ENCODE measurements around the gene LAIR2. TPM values are rescaled to one million over a fixed set of nuclear protein-coding genes. Genes with fewer than 3 reads are reported as not detected.

LAIR2 gene
- total and polyA plus RNA-seq, 12 donors = 0.91 to 1.4 TPM; not detected in 10

GRCh38 chr19:54536956-54537355, 34.3 kb downstream of the LAIR2 start:
- Histone ChIP-seq H3K4me3 (no peak overlapping the region), H3K27me3 (peaks cover 13% of the 10 kb centered on the region), H3K36me3 (replicated peaks in 1 of 2) (no peaks in the 10 kb centered on the region), H3K27ac (no peak overlapping the region), H3K9me3 (replicated peaks in 1 of 3) (no peaks in the 10 kb centered on the region), H3K4me1 (replicated peaks in 1 of 2) (no peaks in the 10 kb centered on the region)
- no peak for DNase-seq
- intact Hi-C loops (cut with DNase I) = no loop called here
- TF ChIP-seq CTCF (IDR thresholded peaks at IDR 0.05) = no peak
- TF ChIP-seq POLR2A (IDR thresholded peaks at IDR 0.05) = no peak
- 70 to 82% (median 81%) methylated on average over 5 to 9 of the region's 9 CpGs for WGBS, 4 donors

- H3K9me3 ChIP-seq (replicated peaks in 1 of 3) = no peaks in the 10 kb centered on the region
- no peaks in the 10 kb centered on the region for H3K27me3 ChIP-seq
- no peak overlapping the region for H3K27ac ChIP-seq
- H3K36me3 ChIP-seq (replicated peaks in 1 of 2) = no peaks in the 10 kb centered on the region
- no peaks in the 10 kb centered on the region for H3K4me1 ChIP-seq (replicated peaks in 1 of 2)
- WGBS, 4 donors = 38 to 55% (median 42%) methylated on average over 2 of the region's 2 CpGs
- intact Hi-C loops (cut with DNase I) = no loop called here
- TF ChIP-seq POLR2A (IDR thresholded peaks at IDR 0.05) = no peak
- TF ChIP-seq CTCF (IDR thresholded peaks at IDR 0.05) = no peak
- no peak overlapping the region for H3K4me3 ChIP-seq
- DNase-seq = no peak
These were observed 39.1 kb downstream of the LAIR2 start for GRCh38 chr19:54541712-54542111.

GRCh38 chr19:54548806-54549205, 46.2 kb downstream of the LAIR2 start:
- no peaks in the 10 kb centered on the region for H3K4me1 ChIP-seq (replicated peaks in 1 of 2)
- H3K9me3 ChIP-seq (replicated peaks in 1 of 3) = no peaks in the 10 kb centered on the region
- DNase-seq = no peak
- H3K4me3 ChIP-seq = no peak overlapping the region
- no peak overlapping the region for H3K27ac ChIP-seq
- intact Hi-C loops (cut with DNase I) = no loop called here
- no peaks in the 10 kb centered on the region for H3K36me3 ChIP-seq (replicated peaks in 1 of 2)
- WGBS, 4 donors = 78 to 83% (median 81%) methylated on average over 6 to 16 of the region's 16 CpGs
- TF ChIP-seq CTCF (IDR thresholded peaks at IDR 0.05) = no peak
- TF ChIP-seq POLR2A (IDR thresholded peaks at IDR 0.05) = no peak
- H3K27me3 ChIP-seq = no peaks in the 10 kb centered on the region

- no peak for DNase-seq
- H3K9me3 ChIP-seq (replicated peaks in 1 of 3) = no peaks in the 10 kb centered on the region
- H3K27ac ChIP-seq = no peak overlapping the region
- TF ChIP-seq CTCF (IDR thresholded peaks at IDR 0.05) (no peak), POLR2A (IDR thresholded peaks at IDR 0.05) (no peak)
- 71 to 80% (median 75%) methylated on average over 9 to 14 of the region's 14 CpGs for WGBS, 4 donors
- H3K4me3 ChIP-seq = no peak overlapping the region
- no peaks in the 10 kb centered on the region for H3K27me3 ChIP-seq
- no peaks in the 10 kb centered on the region for H3K4me1 ChIP-seq (replicated peaks in 1 of 2)
- H3K36me3 ChIP-seq (replicated peaks in 1 of 2) = no peaks in the 10 kb centered on the region
- intact Hi-C loops (cut with DNase I) = no loop called here
These were observed 46.6 kb downstream of the LAIR2 start for GRCh38 chr19:54549224-54549623.
